Skin epidermis (tissue), 12 donors: Measurements from ENCODE around the gene RNF111.
A peak's percentile ranks its signal among the peaks of the same experiment; 100 is the strongest.
"Not testable (repeated sequence)": the region's sequence is repeated elsewhere in the genome, so short reads cannot be mapped to it uniquely, and the experiment has no call there.

Experiments used
- H3K27ac ChIP-seq, 21 experiments: fragments of 200-600 bp; sonication (generic) in 11 of 21; one replicate each; pipeline ENCODE4 v1.5.0; 2020; ENCODE audit warnings: mild to moderate bottlenecking in 3 of 21, inconsistent platforms in 2 of 21, moderate library complexity in 2 of 21
- H3K4me3 ChIP-seq, 7 experiments: fragments of 200-600 bp; sonication (generic) in 2 of 7; one replicate each; pipeline ENCODE4 v1.5.0; 2020; ENCODE audit warnings: inconsistent platforms in 2 of 7, mild to moderate bottlenecking in 2 of 7, moderate library complexity in 1 of 7

Gene RNF111

GRCh38 chr15:58994906-58995453 is 7.5 kb downstream of the RNF111 start:
- Histone ChIP-seq H3K27ac (no peak overlapping the region), H3K4me3 (no peak overlapping the region)

- Histone ChIP-seq H3K27ac (no peak overlapping the region), H3K4me3 (no peak overlapping the region)
Observed at GRCh38 chr15:58999694-59000093, 12.2 kb downstream of the RNF111 start.

- H3K27ac ChIP-seq, H3K4me3 ChIP-seq: not testable (repeated sequence)
Observed at GRCh38 chr15:59000251-59000650, 12.8 kb downstream of the RNF111 start.

GRCh38 chr15:59001946-59002345 is 14.5 kb downstream of the RNF111 start:
- Histone ChIP-seq H3K27ac (no peak overlapping the region), H3K4me3 (no peak overlapping the region)

GRCh38 chr15:59002418-59002859 is 15.0 kb downstream of the RNF111 start:
- peak overlapping the region in 2 of 21 experiments; percentile 14 to 39 for H3K27ac ChIP-seq

GRCh38 chr15:59005579-59005978 is 18.1 kb downstream of the RNF111 start:
- Histone ChIP-seq H3K4me3 (no peak overlapping the region), H3K27ac (no peak overlapping the region)

More at GRCh38 chr15:59002418-59002859, 15.0 kb downstream of the RNF111 start:
- no peak overlapping the region for H3K4me3 ChIP-seq

- Histone ChIP-seq H3K4me3 (no peak overlapping the region), H3K27ac (no peak overlapping the region)
Observed at GRCh38 chr15:59008086-59008485, 20.6 kb downstream of the RNF111 start.

- Histone ChIP-seq H3K4me3 (no peak overlapping the region), H3K27ac (no peak overlapping the region)
Observed at GRCh38 chr15:59011262-59011952, 23.9 kb downstream of the RNF111 start.

GRCh38 chr15:59013246-59013873 is 25.9 kb downstream of the RNF111 start:
- Histone ChIP-seq H3K4me3 (no peak overlapping the region), H3K27ac (no peak overlapping the region)

- no peak overlapping the region for H3K4me3 ChIP-seq
- H3K27ac ChIP-seq, result no peak overlapping the region
Observed at GRCh38 chr15:59014068-59014467, 26.6 kb downstream of the RNF111 start.

GRCh38 chr15:59017449-59017848 is 30.0 kb downstream of the RNF111 start:
- Histone ChIP-seq H3K27ac (no peak overlapping the region), H3K4me3 (no peak overlapping the region)

- Histone ChIP-seq H3K4me3 (no peak overlapping the region), H3K27ac (no peak overlapping the region)
Observed at GRCh38 chr15:59018833-59019232, 31.4 kb downstream of the RNF111 start.

GRCh38 chr15:59020322-59020721 is 32.9 kb downstream of the RNF111 start:
- Histone ChIP-seq H3K4me3 (no peak overlapping the region), H3K27ac (no peak overlapping the region)

GRCh38 chr15:59022188-59022587 is 34.7 kb downstream of the RNF111 start:
- H3K27ac ChIP-seq, result no peak overlapping the region
- H3K4me3 ChIP-seq, result no peak overlapping the region

- Histone ChIP-seq H3K4me3 (no peak overlapping the region), H3K27ac (no peak overlapping the region)
Observed at GRCh38 chr15:59026207-59026606, 38.7 kb downstream of the RNF111 start.

GRCh38 chr15:59028387-59028955 is 41.0 kb downstream of the RNF111 start:
- Histone ChIP-seq H3K4me3 (no peak overlapping the region), H3K27ac (no peak overlapping the region)

- Histone ChIP-seq H3K27ac (no peak overlapping the region), H3K4me3 (no peak overlapping the region)
Observed at GRCh38 chr15:59029554-59029953, 42.1 kb downstream of the RNF111 start.

GRCh38 chr15:59035201-59035600 is 47.7 kb downstream of the RNF111 start:
- no peak overlapping the region for H3K27ac ChIP-seq

GRCh38 chr15:59039225-59039624 is 51.8 kb downstream of the RNF111 start:
- H3K27ac ChIP-seq, result no peak overlapping the region
- no peak overlapping the region for H3K4me3 ChIP-seq

More at GRCh38 chr15:59035201-59035600, 47.7 kb downstream of the RNF111 start:
- no peak overlapping the region for H3K4me3 ChIP-seq

GRCh38 chr15:59042041-59042440 is 54.6 kb downstream of the RNF111 start:
- no peak overlapping the region for H3K4me3 ChIP-seq
- no peak overlapping the region for H3K27ac ChIP-seq

- Histone ChIP-seq H3K27ac (no peak overlapping the region), H3K4me3 (no peak overlapping the region)
Observed at GRCh38 chr15:59048897-59049296, 61.4 kb downstream of the RNF111 start.
